ENCODE measurements around the gene NLRC5.
"Not testable (repeated sequence)": the region's sequence is repeated elsewhere in the genome, so short reads cannot be mapped to it uniquely, and the experiment has no call there.

Gene NLRC5

DNA sequence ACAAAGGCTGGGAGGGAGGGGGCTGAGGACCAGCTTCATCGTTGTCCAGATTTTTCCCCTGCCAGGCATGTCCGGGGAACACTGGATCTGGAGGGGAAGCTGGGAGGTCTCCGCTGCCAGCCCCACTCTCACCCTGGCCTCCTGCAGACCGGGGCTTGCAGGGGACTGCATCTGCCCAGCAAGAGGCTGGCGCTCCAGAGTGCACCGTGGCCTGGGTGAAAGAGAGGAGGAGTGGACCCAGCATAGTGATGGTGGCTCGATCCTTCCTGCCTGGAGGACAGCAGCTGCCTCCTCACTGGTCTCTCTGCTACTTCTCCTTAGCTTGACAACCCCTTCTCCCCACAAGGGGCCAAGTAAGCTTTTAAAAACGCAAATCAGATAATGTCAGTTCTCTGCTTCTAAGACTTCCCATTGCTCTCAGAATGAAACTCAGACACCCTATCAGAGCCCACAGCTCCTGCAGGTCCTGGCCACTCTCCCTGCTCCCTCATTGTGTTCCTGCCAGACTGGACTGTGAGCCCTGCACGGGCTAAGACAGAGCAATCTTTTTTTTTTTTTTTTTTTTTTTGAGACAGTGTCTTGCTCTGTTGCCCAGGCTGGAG is 118.1 kb downstream of the NLRC5 start:
- no peak for DNase-seq
- no peaks in the 10 kb centered on the region for H3K9me3 ChIP-seq
- no peaks in the 10 kb centered on the region for H3K27me3 ChIP-seq
- 0 out of 2 replicates have a peak, but pooled peaks cover 2% of the 10 kb centered on the region for H3K4me1 ChIP-seq
- TF ChIP-seq, protein P1, sequence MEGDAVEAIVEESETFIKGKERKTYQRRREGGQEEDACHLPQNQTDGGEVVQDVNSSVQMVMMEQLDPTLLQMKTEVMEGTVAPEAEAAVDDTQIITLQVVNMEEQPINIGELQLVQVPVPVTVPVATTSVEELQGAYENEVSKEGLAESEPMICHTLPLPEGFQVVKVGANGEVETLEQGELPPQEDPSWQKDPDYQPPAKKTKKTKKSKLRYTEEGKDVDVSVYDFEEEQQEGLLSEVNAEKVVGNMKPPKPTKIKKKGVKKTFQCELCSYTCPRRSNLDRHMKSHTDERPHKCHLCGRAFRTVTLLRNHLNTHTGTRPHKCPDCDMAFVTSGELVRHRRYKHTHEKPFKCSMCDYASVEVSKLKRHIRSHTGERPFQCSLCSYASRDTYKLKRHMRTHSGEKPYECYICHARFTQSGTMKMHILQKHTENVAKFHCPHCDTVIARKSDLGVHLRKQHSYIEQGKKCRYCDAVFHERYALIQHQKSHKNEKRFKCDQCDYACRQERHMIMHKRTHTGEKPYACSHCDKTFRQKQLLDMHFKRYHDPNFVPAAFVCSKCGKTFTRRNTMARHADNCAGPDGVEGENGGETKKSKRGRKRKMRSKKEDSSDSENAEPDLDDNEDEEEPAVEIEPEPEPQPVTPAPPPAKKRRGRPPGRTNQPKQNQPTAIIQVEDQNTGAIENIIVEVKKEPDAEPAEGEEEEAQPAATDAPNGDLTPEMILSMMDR (IDR thresholded peaks at IDR 0.05; ENCODE audit: low read depth, low read length): no peak
- no peaks in the 10 kb centered on the region for H3K36me3 ChIP-seq
- no peak overlapping the region for H3K4me3 ChIP-seq (ENCODE audit: low read depth, low read length)

DNA sequence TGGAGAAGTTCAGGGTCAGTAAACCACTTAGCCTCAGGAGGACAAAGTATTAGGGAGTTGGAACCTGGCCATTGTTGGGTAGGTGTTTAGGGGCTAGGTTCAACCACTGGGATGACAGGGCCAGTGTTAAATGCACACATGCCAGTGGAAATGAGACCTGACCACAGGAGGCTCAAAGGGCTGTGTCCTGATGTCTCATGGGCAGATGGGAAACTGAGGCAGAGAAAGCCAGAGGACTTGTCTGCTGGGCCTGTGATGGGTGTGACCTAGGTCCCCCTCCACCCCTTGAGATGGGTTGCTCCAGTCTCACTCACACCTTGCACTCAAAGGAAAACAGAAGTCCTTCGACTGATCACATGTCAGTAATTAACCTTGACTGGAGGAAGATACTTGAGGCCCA is 119.1 kb downstream of the NLRC5 start:
- no peaks in the 10 kb centered on the region for H3K36me3 ChIP-seq
- no peak overlapping the region for H3K4me3 ChIP-seq (ENCODE audit: low read depth, low read length)
- TF ChIP-seq, protein P1 (IDR thresholded peaks at IDR 0.05; ENCODE audit: low read depth, low read length): no peak
- no peaks in the 10 kb centered on the region for H3K27me3 ChIP-seq
- no peaks in the 10 kb centered on the region for H3K9me3 ChIP-seq
- H3K4me1 ChIP-seq: 0 out of 2 replicates have a peak, but pooled peaks cover 2% of the 10 kb centered on the region
- no peak for DNase-seq

DNA sequence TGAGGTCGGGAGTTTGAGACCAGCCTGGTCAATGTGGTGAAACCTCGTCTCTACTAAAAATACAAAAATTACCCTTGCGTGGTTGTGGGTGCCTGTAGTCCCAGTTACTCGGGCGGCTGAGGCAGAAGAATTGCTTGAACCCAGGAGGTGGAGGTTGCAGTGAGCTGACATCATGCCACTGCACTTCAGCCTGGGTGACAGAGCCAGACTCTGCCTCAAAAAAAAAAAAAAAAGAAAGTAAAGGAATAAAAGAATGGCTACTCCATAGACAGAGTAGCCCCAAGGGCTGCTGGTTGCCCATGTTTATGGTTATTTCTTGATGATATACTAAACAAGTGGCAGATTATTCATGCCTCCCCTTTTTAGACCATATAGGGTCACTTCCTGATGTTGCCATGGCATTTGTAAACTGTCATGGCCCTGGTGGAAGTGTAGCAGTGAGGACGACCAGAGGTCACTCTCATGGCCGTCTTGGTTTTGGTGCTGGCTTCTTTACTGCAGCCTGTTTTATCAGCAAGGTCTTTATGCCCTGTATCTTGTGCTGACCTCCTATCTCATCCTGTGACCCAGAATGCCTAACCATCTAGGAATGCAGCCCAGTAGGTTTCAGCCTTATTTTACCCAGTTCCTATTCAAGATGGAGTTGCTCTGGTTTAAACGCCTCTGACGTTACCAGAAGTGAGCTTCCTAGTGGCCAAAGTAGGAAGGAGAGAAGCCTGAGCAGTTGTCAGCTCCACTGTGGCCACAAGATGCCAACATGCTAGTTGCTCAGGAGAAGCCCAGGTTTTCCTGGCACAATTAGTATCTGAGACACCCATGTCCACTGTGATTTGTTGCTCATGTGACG is 120.1 kb downstream of the NLRC5 start:
- not testable (repeated sequence) for DNase-seq; H3K4me3 ChIP-seq (ENCODE audit: low read depth, low read length); H3K9me3 ChIP-seq; H3K4me1 ChIP-seq; H3K36me3 ChIP-seq; H3K27me3 ChIP-seq

DNA sequence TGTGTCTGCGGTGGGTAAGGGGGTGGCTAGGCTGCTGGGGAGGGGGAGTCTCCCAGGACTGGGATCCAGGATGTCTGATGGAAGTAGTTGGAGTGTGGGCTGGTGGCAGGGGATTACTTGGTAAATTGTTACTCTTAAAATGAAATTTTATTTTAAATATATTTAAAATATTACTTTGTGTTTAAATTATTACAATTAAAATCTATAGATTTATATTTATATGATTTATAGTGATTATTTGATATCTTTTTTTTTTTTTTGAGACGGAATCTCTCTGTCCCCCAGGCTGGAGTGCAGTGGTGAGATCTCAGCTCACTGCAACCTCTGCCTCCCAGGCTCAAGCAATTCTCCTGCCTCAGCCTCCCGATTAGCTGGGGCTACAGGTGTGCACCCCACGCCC is 121.6 kb downstream of the NLRC5 start:
- DNase-seq: no peak
- TF ChIP-seq, protein P1 (IDR thresholded peaks at IDR 0.05; ENCODE audit: low read depth, low read length): no peak
- H3K4me3 ChIP-seq (ENCODE audit: low read depth, low read length): no peak overlapping the region

DNA sequence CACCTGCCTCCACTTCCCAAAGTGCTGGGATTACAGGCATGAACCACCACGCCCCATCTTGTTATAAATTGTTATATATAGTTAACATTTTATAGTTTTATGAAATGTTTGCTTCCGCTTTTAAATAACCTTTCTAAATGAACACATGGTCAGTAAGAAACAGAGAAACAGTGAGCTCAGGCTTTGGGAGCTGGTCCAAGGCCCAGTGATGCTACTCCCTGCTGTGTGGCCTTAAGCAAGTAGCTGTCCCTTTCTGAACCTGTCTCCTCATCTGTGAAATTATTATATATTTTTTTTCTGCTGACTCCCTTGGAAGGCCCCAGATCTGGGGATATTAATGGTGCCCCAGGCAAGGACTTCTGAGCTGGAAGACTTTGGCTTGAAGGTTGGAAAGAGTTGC is 122.1 kb downstream of the NLRC5 start:
- DNase-seq: no peak
- H3K9me3 ChIP-seq: no peaks in the 10 kb centered on the region
- no peaks in the 10 kb centered on the region for H3K27me3 ChIP-seq
- H3K4me3 ChIP-seq (ENCODE audit: low read depth, low read length): no peak overlapping the region
- no peaks in the 10 kb centered on the region for H3K36me3 ChIP-seq
- 0 out of 2 replicates have a peak, but pooled peaks cover 2% of the 10 kb centered on the region for H3K4me1 ChIP-seq
- TF ChIP-seq, protein P1 (IDR thresholded peaks at IDR 0.05; ENCODE audit: low read depth, low read length): no peak

More for the DNA sequence above, 121.6 kb downstream of the NLRC5 start:
- Histone ChIP-seq H3K9me3 (no peaks in the 10 kb centered on the region), H3K4me1 (0 out of 2 replicates have a peak, but pooled peaks cover 2% of the 10 kb centered on the region), H3K27me3 (no peaks in the 10 kb centered on the region), H3K36me3 (no peaks in the 10 kb centered on the region)

DNA sequence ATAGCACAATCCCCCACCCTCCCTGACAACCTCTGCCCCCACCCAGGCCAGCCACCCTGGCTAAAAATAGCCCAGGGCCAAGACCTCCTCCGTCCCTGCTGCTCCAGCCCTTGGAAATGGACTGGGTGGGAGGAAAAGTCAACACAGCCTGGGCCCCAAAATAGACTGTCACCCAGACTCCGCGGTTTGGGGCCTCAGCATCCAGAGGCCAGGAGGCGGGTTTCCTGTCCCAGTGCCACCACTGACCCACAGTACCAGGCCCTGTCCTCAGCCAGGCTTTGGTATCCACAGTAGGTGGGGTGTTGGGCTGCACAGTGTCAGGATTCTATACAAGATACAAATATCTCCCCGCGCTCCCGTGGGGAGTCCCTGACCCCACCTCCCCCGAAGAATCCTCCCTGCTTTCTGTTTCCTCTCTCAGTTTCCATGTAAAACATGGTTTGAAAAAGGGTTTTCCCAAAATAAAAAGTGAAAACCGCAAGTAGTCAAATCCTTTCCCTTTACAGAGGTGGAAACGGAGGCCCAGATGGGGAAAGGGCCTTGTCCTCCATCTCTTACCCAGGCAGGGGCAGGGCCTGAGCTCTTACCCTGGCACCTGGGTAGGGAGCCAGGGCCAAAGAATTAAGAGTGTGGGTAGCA is 123.2 kb downstream of the NLRC5 start:
- TF ChIP-seq, protein P1 (IDR thresholded peaks at IDR 0.05; ENCODE audit: low read depth, low read length): no peak
- no peak overlapping the region for H3K4me3 ChIP-seq (ENCODE audit: low read depth, low read length)
- 0 out of 2 replicates have a peak, but pooled peaks cover 2% of the 10 kb centered on the region for H3K4me1 ChIP-seq
- no peak for DNase-seq
- H3K36me3 ChIP-seq: no peaks in the 10 kb centered on the region
- no peaks in the 10 kb centered on the region for H3K9me3 ChIP-seq
- no peaks in the 10 kb centered on the region for H3K27me3 ChIP-seq
